ENCODE data around the gene MAP4K1.
A peak's percentile ranks its signal among the peaks of the same experiment; 100 is the strongest.
"Not testable (repeated sequence)": the region's sequence is repeated elsewhere in the genome, so short reads cannot be mapped to it uniquely, and the experiment has no call there.

Gene MAP4K1

DNA sequence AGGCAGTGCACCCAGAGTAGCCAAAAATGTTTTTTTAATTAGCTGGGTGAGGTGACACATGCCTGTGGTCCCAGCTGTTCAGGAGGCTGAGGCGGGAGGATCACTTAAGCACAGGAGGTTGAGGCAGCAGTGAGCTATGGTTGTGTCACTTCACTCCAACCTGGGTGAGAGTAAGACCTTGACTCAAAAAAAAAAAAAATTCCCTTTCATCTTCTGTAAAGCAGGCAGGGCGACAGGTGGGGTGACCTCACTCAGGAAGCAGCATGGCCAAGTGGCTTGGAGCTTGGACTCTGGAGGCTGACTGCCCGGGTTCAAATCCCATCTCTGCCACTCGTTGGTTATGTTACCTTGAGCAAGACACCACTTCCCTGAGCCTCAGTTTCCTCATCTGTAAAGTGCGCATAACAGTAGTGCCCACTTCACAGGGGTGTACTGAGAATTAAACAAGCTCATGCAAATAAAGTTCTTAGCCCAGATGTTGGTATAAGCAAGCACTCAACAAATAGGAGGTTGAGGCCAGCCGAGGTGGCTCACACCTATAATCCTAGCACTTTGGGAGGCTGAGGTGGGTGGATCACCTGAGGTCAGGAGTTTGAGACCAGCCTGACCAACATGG lies 48.3 kb downstream of the MAP4K1 start:
- no peak for DNase-seq (ENCODE audit: low spot score)

DNA sequence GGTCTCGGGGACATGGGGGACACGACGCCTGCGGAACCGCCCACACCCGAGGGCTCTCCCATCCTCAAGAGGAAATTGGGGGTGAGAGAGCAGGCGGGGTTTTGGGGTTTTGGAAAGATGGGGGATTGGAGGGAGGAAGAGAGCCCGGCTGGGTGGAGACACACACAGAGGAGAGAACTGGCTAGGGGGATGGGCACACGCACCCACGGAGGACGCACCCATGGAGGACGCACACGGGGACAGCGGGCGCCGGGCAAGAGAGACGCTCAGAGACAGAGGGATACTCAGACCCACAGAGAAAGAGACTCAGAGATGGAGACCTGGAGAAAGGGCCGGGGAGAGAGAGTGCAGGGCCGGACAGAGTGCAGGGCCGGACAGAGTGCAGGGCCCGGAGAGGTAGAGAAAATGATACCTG lies 52.1 kb downstream of the MAP4K1 start:
- no peak for DNase-seq (ENCODE audit: low spot score)

DNA sequence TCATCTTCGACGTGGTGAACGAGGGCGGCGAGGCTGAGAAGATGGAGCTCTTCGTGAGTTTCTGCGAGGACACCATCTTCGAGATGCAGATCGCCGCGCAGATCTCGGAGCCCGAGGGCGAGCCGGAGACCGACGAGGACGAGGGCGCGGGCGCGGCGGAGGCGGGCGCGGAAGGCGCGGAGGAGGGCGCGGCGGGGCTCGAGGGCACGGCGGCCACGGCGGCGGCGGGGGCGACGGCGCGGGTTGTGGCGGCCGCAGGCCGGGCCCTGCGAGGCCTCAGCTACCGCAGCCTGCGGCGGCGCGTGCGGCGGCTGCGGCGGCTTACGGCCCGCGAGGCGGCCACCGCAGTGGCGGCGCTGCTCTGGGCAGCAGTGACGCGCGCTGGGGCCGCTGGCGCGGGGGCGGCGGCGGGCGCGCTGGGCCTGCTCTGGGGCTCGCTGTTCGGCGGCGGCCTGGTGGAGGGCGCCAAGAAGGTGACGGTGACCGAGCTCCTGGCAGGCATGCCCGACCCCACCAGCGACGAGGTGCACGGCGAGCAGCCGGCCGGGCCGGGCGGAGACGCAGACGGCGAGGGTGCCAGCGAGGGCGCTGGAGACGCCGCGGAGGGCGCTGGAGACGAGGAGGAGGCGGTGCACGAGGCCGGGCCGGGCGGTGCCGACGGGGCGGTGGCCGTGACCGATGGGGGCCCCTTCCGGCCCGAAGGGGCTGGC lies 52.6 kb downstream of the MAP4K1 start:
- no peak for DNase-seq (ENCODE audit: low spot score)

DNA sequence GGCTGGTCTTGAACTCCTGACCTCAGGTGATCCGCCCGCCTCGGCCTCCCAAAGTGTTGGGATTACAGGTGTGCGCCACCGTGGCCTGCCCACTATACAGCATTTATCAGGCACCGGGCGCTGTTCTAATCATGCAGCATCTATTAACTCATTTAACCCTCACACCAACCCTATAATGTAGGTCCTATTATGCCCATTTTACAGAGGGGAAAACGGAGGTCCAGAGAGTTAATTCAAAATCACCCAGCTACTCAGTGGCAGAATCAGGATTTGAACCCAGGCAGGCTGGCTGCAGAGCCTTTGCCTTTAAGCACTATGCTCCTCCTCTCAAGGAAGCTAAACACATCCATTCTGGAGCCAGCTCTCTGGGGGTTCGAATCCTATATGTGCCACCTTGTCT lies 54.3 kb downstream of the MAP4K1 start:
- DNase-seq (ENCODE audit: low spot score): no peak

DNA sequence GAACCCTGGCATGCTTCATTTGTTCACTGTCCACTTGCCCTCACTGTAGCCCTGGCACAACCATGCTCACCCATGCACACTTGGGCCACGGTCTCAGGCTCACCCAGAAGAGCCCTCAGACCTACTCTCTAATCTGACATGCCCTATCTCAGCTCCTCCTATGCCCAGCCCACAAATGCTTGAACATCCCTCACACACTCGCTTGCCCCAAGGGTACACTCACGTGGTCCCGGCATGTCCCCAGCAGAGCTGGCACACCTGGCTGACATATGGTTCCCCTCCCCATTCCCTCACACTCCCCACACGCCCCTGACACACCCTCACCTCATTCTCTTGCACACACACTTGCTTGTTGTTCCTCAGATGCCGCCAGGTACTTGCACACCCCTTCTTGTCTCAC lies 55.7 kb downstream of the MAP4K1 start:
- DNase-seq (ENCODE audit: low spot score): no peak

DNA sequence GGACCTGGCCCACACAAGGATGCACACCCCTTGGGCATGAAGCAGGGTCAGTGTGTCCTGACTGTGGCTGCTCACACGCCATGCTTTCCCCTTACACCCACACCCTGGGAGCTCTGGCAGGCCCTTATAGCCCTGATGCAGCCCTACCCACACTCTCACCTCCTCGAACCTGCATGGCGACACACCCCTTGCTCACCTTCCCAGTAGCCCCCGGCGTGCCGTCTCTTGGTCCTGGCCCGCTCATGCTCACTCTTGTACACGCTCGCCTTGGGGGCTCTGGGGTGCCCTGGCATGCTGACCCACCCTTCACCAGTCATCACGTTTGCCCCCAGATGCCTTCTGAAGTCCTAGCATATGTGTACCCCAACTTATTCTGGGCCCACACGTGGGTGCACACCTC lies 56.1 kb downstream of the MAP4K1 start:
- DNase-seq (ENCODE audit: low spot score): no peak

DNA sequence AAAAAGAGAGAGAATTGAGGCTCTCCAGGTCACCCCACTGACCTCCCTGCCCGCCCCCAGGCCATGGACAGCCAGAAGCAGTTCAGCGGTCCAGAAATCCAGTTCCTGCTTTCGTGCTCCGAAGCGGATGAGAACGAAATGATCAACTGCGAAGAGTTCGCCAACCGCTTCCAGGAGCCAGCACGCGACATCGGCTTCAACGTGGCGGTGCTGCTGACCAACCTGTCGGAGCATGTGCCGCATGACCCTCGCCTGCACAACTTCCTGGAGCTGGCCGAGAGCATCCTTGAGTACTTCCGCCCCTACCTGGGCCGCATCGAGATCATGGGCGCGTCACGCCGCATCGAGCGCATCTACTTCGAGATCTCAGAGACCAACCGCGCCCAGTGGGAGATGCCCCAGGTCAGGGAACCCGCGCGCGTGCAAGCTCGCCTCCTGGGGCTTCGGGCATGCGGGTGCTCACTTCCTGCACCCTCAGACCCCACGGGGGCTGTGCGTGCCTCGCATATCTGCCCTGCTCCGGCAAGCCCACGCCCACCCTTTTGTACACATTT lies 56.6 kb downstream of the MAP4K1 start:
- no peak for DNase-seq (ENCODE audit: low spot score)

DNA sequence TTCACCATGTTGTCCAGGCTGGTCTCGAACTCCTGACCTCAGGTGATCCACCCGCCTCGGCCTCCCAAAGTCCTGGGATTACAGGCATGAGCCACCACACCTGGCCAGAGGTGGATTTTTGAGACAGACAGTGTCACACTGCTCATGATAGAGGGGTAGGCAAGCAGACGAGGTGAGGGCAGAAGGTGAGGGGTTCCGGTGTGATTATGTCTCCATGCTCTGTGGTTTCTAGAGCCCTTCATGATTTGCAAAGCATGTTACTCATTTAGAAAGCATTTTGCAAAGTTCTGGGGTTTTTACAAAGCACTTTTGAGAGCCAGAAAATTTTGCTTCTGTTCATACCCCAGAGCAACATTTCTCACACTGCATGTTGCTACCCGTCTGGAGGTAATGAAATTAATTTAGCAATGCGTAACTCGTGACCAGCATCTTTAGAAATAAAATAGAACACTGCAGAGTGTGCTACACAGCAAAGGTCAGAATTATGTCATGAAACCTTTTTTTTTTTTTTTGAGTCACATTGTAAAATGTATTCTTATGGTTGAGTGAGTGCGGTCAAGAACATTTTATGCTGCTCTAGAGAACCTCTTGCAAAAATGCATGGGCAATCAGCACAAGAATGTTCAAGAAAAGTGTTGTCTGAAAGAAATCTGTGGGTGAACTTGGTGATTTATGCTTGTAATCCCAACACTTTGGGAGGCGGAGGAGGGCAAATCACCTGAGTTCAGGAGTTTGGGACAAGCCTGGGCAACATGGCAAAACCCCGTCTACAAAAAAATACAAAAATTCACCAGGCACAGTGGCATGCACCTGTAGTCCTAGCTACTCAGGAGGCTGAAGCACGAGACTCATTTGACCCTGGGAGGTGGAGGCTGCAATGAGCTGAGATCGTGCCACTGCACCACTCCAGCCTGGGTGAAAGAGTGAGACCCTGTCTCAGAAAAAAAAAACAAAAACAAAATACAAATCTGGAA lies 58.0 kb downstream of the MAP4K1 start:
- no peak for DNase-seq (ENCODE audit: low spot score)

DNA sequence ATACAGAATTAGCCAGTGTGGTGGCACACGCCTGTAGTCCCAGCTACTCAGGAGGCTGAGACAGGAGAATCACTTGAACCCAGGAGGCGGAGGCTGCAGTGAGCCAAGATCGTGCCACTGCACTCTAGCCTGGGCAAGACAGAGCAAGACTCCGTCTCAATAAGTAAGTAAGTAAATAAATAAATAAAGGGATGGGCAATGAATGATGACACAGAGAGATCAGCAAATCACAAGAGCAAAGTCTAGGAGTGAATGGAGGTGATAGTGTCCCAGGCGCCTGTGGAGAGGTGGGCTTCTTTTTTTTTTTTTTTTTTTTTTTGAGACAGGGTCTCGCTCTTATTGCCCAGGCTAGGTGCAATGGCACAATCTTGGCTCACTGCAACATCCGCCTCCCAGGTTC lies 58.8 kb downstream of the MAP4K1 start:
- not testable (repeated sequence) for DNase-seq (ENCODE audit: low spot score)

DNA sequence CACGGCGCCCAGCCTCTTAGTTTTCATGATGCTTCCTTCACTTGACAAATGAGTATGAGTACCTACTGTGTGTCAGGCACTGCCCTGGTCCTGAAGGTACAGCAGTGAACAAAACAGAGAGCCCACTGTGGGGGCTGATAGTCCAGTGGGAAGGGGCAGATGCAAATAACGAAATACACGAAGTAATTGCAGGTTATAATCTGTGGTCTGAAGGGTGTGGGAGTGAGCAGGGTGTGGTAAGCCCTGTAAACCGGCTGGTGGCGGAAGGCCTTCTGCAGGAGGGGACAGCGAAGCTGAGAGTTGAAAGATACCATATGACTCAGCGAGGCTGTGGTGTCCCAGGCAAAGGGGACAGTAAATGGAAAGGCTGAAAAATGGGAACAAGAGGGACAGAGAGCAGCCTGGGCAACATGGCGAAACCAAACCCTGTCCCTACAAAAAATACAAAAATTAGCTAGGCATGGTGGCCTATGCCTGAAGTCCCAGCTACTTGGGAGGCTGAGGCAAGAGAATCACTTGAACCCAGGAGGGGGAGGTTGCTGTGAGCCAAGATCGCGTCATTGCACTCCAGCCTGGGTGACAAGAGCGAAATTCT lies 60.5 kb downstream of the MAP4K1 start:
- no peak for DNase-seq (ENCODE audit: low spot score)

DNA sequence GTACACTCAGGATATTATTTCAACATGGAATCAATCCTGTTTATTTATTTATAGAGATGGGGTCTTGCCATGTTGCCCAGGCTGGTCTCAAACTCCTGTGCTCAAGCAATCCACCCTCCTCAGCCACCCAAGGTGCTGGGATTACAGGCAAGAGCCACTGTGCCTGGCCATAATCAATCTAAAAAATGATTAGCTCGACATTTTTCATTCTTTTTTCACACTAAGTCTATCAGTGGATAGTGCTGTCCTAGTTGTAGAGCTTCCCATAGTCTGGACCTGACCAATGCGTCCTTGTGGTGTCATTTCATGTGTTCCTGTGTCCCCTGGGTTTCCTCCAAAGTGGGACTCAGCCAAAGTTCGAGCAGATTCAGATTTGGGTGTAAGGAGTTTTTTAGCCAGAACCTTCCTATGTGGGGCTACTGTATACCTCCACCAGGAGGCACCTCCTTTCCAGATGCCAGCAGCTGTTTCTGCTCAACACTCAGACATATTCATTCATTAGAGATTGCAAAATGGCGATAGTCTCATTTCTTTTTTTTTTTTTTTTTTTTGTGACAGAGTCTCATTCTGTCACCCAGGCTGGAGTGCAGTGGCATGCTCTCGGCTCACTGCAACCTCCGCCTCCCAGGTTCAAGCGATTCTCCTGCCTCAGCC lies 61.1 kb downstream of the MAP4K1 start:
- no peak for DNase-seq (ENCODE audit: low spot score)

DNA sequence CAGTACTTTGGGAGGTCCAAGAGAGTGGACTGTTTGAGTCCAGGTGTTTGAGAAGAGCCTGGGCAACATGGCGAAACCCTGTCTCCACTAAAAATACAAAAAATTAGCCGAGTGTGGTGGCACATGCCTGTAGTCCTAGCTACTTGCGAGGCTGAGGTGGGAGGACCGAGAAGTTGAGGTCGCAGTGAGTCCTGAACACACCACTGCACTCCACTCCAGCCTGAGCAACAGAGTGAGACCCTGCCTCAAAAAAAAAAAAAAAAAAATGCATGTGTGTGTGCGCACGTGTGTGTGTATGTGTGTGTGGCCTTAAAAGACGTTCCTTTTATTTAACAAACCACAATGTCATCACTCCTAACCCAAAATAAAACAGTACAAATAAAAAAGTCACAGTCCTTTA lies 62.6 kb downstream of the MAP4K1 start:
- no peak for DNase-seq (ENCODE audit: low spot score)

DNA sequence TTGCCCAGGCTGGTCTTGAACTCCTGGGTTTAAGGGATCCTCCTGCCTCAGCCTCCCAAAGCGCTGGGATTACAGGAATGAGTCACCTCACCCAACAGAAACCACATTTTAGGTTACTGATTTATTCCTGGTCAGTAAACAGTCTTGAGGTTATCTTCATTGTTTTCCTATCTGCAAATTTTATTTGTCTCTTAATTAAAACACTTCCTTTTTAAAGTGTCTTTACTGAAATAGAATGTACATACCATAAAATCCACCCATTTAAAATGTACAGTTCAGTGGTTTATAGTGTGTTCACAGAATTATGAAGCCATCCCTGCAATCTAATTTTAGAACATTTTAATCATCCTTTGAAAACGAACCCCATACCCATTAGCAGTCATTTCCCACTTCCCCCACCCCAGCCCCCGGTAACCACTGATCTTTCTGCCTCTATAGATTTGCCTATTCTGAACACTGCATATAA lies 63.0 kb downstream of the MAP4K1 start:
- DNase-seq (ENCODE audit: low spot score): no peak

DNA sequence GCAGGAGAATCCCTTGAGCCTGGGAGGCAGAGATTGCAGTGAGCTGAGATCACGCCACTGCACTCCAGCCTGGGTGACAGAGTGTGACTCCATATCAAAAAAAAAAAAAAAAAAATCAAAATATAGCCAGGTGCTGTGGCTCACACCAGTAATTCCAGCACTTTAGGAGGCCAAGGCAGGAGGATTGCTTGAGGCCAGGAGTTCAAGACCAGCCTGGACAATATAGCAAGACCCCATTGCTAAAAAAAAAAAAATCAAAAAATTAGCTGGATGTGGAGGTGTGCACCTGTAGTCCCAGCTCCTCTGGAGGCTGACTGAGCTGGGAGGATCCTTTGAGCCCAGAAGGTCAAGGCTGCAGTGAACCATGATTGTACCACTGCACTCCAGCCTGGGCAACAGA lies 64.5 kb downstream of the MAP4K1 start:
- not testable (repeated sequence) for DNase-seq (ENCODE audit: low spot score)

DNA sequence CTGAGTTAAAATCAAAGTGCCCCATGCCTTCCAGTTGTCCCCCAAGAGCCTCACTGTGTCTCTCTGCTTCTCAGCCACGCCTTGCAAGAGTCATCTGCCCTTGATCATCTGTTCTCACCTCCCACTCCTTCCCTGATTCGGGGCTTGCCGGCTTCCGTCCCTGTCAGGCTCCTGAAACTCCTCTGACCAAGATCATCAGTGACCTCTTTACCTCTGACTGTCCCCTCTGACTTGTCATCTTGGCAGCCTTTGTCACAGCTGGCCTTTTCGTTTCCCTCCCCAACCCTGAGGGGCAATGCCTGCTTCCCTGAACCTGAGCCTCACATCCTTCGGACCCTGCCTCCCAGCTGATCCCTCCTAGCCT lies 66.3 kb downstream of the MAP4K1 start:
- DNase-seq (ENCODE audit: low spot score): no peak

DNA sequence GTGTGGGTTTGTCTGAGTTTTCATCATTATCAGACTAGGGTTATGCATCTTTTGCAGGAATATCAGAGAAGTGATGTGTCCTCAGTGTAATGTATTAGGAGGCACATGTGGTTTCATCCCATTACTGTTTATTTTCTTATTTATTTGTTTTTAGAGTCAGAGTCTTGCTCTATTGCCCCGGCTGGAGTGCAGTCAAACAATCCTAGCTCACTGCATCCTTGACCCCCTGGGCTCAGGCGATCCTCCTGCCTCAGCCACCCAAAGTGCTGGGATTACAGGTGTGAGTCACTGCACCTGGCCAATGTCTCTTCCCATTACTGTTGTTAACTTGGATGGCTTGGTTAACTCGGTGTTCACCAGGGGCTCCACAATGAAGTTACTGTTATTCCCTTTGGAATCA lies 67.4 kb downstream of the MAP4K1 start:
- no peak for DNase-seq (ENCODE audit: low spot score)

DNA sequence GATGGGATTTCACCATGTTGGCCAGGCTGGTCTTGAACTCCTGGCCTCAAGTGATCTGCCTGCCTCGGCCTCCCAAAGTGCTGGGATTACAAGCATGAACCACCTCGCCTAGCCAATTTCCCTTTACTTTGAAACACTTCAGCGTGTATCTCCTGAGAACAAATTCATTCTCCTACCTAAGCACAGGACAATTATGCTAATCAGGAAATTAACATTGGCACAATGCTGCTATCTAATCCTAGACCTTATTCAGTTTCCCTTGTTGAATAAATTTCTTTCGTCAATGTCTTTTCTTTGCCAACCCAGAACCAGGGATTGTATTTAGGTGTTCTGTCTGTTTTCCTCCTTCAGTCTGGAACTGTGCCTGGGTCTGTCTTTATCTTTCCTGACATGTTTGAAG lies 67.8 kb downstream of the MAP4K1 start:
- DNase-seq (ENCODE audit: low spot score): no peak

DNA sequence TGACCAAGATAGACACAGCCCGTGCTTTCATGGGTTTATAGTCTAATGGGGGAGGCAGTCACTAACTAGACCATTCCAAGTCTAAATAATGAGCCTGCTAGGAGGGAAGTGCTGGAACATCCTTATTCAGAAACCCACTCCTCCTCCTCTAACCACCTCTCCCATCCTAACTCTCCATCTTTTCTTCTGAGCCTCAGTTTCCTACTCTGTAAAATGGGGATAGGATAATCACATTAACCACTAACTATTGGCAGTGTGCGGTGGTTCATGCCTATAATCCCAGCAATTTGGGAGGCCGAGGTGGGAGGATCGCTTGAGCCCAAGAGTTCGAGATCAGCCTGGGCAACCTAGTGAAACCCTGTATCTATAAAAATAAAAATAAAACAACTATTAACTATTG lies 68.7 kb downstream of the MAP4K1 start:
- DNase-seq (ENCODE audit: low spot score): no peak

DNA sequence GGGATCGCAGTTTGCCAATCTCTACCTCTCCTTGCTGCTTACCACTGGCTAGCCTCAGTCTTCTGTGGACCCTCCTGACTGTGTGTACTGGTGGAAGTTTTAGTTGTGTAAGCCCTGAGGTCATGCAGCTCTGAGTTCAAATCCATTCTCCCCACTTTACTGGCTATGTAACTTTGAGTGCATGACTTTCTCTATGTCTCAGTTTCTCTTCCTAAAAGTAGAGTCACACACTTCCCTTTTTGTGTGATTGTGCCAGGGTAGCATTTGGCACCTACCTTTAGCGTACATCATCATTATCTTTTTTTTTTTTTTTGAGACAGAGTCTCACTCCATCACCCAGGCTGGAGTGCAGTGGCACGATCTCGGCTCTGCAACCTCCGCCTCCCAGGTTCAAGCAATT lies 70.3 kb downstream of the MAP4K1 start:
- no peak for DNase-seq (ENCODE audit: low spot score)

DNA sequence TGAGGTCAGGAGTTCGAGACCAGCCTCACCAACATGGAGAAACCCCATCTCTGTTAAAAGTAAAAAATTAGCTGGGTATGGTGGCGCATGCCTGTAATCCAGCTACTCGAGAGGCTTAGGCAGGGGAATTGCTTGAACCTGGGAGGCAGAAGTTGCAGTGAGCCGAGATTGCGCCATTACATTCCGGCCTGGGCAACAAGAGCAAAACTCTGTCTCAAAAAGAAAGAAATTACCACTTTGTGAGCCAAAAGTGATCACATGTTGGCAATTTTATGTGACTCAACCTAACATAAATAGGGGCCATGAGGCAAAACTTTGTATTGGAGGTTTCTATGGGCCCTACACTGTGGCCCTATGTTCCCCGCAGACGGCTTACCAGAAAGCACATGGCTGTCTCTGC lies 72.2 kb downstream of the MAP4K1 start:
- DNase-seq (ENCODE audit: low spot score): no peak

DNA sequence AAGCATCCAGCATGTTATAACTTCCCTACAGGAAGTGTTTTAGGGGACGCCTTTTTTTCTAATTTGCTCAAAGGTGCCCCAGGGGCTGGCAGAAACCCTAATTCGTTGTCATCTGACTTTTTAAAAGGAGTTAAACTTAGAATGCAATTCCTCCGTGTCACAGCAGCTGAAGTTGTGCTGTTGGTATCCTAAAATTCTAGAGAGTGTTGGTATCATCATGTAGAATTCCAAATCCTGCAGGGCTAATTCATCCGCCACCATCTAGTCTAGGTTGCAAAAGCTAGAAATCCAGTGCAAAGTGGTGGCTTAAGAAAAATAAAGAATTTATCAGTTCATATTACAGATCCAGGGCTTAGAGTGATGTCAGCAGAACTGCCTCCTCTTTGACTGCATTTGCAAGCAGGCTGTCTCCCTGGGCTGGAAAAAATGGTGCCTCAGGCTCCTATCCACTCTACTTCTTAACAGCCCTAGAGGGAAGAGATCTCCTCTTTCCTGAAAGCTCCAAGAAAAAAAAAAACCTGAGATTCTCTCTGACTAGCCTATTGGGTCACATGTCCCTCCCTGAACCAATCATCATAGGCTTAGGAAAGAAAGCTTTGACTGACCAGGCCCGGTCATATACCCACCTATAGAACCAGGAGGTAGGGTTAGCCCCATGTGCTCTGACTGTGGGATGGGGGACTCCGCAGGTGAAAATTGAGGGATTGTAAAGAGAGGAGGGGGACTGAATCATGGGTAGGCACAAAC lies 73.0 kb downstream of the MAP4K1 start:
- DNase-seq (ENCODE audit: low spot score): peak; percentile 75

Measured in GM03348 (cell line).